GM12801 (cell line): ENCODE data around the gene PAPPA.

Experiments
- TF ChIP-seq, protein P1 (sequence below): IDR thresholded peaks from one replicate; pipeline ENCODE4 v1.5.1; 2011; ENCODE audit warnings: control low read depth; ENCODE audit not compliant: insufficient read length; ENCODE audit errors: extremely low read depth

Gene PAPPA

DNA sequence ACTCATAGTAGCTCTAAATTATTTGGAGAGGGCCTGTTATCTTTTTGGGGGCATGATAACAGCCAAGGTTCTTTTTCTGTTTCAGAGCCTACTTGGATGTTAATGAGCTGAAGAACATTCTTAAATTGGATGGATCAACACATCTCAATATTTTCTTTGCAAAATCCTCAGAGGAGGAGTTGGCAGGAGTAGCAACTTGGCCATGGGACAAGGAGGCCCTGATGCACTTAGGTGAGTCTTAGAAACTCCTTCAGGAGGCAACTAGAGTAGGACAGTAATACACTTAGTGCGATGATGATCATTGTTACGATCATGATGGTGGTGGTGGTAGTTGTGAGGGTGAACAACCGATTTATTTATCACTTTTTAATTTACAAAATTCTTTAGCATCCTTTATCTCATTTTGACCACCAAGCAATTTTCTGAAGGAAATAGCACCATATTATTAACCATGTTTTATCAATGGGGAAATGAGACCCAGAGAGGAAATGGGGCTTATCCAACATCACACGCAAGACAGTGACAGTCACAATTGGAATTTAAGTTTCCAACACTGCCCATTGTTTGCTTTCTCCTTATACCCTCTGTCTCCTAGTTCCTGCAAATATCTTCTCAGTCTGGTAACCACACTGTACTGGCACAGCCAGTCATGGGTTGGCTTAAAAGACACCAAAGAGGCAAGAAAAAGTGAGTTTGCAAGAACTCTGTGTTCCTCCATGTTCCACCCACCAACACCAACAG, 54.0 kb downstream of the PAPPA start:
- TF ChIP-seq, protein P1, sequence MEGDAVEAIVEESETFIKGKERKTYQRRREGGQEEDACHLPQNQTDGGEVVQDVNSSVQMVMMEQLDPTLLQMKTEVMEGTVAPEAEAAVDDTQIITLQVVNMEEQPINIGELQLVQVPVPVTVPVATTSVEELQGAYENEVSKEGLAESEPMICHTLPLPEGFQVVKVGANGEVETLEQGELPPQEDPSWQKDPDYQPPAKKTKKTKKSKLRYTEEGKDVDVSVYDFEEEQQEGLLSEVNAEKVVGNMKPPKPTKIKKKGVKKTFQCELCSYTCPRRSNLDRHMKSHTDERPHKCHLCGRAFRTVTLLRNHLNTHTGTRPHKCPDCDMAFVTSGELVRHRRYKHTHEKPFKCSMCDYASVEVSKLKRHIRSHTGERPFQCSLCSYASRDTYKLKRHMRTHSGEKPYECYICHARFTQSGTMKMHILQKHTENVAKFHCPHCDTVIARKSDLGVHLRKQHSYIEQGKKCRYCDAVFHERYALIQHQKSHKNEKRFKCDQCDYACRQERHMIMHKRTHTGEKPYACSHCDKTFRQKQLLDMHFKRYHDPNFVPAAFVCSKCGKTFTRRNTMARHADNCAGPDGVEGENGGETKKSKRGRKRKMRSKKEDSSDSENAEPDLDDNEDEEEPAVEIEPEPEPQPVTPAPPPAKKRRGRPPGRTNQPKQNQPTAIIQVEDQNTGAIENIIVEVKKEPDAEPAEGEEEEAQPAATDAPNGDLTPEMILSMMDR = no peak

DNA sequence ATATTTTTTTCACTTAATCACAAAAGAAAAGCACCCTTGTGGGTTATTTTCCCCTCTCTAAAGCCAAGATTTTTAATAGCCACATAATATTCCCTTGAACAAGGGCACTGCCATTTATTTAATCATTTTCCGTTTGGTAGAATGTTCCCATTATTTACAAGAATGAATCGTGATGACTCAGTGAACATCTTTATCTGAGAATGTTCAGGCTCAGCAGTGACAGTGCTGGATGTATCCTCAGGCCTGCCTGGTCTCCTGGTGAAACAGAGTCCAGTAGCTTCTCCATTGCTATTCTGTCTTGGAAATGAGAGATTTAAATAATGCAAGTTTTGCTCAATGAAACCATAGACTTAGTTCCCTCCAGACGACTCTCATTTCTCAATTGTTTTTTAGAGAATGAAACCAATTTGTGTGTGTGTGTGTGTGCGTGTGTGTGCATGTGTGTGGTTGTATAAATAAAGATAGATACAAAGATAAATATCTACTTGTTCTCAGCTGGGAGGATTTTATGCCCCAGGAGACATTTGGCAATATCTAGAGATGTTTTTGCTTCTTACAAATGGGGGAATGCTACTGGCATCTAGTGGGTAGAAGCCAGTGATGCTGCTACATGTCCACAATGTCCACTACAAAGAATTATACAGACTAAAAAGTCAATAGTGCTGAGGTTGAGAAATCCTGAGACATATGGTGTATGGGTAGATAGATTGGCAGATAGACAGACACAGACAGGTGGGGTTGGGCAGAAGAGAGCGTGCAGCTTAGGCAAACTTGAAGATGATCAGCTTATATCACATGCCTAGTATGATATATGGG, 55.0 kb downstream of the PAPPA start:
- TF ChIP-seq, protein P1 = no peak

GRCh38 chr9:116209414-116210116, 56.0 kb downstream of the PAPPA start:
- TF ChIP-seq, protein P1 = no peak

DNA sequence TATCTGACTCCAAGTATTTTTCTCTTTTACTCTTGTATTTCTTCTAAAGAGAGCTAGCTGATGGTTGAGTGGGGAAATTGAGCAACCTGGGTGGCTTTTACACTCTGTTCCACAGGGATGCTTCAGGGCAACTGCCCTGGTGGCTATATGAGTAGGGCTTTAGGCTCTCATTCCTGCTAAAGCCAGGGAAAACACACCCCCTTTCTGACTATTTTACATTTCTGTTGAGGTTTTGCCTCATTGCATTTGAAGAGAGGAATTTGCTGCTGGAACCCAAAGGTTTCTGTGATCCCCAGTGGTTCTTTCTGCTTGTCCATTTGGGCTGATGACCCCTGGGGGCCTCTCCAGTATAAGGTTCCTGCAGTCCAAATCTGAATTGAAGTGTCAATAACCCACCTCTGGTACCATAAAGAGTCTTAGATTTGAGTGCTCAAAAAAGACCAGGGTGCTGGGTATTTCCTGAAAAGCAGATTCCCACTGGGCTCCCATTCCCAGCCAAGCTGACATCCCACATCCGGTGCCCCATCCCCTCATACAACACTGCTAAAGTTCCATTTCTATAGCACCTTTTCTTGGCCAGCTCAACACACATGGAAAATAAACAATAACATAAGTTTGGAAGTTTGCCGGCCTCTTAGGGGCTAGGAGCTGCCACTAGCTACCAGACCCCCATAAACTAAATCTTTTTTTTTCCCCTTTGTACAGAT, 59.5 kb downstream of the PAPPA start:
- TF ChIP-seq, protein P1 = no peak

DNA sequence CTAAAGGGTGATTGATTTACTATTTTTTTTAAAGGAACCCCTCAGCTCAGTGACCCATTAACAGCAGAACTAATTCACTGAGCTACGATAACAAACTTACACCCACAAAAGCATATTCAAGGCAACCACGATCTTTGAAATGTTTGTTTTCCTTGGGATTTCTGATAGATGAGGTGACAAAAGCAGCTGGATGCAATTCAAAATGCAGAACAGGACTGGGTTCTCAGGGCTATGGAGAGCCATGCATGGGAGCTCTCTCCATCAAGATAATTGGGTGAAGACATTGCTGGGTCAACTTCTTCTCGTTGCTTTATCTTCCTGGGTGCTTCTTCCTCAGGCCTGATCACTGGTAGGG, 60.1 kb downstream of the PAPPA start:
- TF ChIP-seq, protein P1 = no peak

- TF ChIP-seq, protein P1 = no peak
Measured at GRCh38 chr9:116218399-116218798, 64.8 kb downstream of the PAPPA start.

GRCh38 chr9:116219686-116220085, 66.1 kb downstream of the PAPPA start:
- TF ChIP-seq, protein P1 = no peak
